HG02678 (cell line): ENCODE results near the gene TF.
"Not testable (repeated sequence)": the region's sequence is repeated elsewhere in the genome, so short reads cannot be mapped to it uniquely, and the experiment has no call there.

ENCODE experiments used
- ATAC-seq: cut with Tn5 transposase; IDR thresholded peaks from one replicate; pipeline ENCODE4 v1.9.1; 2021; ENCODE audit warnings: mild to moderate bottlenecking, moderate library complexity; ENCODE audit not compliant: unreplicated experiment

Gene TF

DNA sequence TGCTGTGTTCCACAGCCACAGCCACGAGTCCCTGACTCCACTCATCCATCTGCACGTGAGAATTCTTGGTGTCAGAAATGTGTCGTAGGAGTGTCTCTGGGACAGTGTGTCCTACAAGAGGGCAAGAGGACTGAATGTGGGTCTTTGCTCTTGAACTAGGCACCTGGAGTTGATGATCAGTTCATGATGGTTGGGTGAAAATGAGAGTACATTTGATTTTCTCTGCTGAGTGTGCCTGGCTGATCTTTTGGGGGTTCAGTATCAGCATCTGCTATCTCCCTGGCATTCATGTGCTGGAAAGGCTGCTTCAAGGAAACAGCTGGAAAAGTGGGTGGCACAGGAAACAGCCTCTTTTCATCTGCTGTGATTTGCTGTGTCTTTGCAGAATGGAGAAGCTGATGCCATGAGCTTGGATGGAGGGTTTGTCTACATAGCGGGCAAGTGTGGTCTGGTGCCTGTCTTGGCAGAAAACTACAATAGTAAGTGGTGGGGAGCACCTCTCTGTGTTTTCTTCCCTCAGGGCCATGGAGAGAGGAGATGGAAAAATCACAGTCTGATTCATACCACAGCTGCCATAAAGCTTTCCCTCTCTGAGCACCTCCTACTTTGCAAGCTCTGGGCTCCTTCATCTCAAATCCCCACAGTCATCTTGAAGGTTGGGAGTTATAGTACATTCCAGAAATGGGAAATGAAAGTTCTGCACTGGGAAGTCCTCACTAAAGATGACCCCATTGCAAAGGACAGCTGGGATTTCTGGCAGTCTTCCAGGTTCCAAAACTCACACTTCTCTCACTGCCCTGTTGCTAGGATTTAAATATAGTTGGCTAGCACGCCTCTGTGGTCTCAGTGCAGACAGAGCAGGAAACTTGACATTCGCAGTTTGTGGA, 17.8 kb downstream of the TF start:
- no peak for ATAC-seq

DNA sequence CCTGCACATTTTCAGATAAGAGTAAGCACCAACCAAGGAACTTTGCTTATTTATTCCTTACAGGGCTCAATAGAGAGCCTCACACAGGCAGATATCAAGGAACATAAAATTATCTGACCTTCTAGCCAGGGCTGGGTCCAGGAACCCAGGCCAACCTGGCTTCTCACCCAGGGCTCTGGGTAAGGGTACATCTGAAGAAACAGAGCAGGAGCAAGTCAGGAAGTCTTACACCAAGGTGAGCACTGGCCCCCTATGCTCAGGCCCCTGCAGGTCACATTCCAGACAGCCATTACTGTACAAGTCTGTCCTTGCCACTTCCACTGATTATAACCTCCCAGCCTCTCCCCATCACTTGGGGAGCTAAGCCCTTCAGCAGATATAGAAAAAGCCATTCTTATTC, 19.1 kb downstream of the TF start:
- ATAC-seq = no peak

DNA sequence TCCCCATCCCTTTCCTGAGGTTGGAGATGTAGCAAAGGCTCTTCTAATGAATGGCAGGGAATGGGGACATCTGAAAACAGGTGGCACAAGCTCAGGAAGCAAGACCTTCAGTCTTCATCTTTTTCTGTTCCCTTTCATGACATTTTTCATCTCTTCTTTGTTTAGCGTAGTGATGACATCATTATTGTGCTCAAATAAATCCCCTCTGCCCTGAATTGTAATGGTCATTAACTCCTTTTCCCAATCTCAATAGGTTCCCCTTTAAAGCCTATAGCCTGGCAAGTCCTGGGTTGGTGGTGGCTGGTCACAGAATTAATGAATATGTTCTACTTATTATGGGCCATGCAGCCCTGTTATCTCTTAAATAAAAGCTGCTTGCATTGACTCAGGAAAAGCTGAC, 21.4 kb downstream of the TF start:
- no peak for ATAC-seq

DNA sequence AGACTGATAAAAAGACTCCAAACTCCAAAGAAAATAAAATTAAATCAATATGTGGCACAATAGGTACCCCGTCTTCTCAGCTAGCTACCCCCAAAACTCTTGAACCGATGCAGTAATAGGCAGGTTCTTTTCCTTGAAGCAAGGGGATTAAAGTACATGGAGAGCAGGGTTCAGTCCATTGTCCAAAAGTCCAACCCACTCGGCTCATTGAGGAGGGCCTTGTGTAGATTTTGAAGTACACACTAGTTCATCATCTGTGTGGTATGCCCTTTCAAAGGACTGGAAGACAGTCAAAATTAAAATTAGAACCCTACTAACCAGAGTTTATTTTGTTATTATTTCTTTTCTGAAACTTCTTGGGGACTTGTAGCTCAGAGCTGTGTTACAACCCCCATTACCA, 23.3 kb downstream of the TF start:
- ATAC-seq = no peak

DNA sequence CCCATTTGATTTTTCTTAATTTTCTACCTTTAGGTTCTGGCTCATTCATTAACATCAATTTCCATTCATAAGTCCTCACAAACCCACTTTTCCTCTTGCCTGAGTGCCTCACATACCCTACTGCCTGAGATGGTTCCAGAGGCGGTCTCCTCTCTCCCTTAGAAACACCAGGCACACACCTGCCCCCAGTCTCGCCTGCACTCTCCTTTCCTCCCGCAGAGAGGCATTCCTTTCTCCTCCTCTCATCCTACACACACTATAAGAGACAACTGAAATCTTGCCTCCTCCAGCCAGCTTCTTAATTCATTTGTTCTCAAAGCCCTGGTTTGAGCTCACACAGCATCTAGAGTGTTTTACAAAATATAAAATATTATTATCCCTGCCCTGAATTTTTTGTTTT, 27.5 kb downstream of the TF start:
- no peak for ATAC-seq

DNA sequence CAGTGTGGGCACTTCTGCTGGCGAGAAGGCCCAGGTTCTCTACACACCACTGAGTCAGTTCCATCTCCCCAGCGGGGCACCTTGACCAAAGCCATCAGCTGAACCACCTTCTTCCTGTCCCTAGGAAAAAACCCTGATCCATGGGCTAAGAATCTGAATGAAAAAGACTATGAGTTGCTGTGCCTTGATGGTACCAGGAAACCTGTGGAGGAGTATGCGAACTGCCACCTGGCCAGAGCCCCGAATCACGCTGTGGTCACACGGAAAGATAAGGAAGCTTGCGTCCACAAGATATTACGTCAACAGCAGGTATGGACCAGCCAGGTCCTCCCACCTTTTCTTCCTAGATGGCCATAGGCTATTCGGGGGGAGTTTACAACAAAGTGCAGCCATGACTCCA, 29.1 kb downstream of the TF start:
- no peak for ATAC-seq

DNA sequence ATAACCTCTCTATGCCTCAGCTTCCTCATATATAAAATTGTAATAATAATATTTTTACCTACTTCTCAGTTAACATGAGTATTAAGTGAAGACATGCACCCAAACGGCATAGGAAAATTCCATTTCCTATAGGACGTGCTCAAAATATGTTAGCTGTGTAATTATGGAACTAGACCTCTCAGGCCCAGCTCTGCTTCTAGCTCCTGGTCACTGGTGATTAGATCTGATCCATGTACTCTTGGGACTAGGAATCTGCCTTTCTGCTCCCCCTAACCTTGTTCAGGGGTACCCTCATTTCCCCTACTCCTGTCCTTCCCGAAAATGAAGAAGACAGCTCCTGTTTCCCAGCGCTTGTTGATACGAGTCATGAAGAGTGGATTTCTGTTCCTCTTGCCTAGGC, 29.6 kb downstream of the TF start:
- ATAC-seq = no peak

DNA sequence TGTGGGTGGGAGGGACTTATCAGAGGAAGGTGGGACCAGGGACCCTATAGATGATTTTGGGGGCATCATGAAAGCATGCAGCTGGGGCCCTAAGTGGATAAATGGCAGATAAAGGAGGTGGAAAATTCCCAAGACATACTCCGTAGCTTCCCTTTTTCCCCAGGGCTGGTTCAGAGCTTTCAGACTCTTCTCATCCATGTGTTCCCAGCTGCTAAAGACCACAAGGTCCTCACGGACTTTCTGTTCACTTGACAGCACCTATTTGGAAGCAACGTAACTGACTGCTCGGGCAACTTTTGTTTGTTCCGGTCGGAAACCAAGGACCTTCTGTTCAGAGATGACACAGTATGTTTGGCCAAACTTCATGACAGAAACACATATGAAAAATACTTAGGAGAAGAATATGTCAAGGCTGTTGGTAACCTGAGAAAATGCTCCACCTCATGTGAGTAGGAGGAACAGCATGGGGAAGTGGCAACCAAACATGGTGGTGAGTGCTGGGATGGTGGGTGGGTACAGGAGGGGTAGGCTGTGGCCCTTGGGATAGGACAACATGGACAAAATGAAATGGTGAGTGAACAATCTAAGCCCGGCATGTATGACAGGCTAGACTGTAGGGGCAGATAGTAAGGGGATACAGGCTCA, 30.7 kb downstream of the TF start:
- ATAC-seq = no peak

DNA sequence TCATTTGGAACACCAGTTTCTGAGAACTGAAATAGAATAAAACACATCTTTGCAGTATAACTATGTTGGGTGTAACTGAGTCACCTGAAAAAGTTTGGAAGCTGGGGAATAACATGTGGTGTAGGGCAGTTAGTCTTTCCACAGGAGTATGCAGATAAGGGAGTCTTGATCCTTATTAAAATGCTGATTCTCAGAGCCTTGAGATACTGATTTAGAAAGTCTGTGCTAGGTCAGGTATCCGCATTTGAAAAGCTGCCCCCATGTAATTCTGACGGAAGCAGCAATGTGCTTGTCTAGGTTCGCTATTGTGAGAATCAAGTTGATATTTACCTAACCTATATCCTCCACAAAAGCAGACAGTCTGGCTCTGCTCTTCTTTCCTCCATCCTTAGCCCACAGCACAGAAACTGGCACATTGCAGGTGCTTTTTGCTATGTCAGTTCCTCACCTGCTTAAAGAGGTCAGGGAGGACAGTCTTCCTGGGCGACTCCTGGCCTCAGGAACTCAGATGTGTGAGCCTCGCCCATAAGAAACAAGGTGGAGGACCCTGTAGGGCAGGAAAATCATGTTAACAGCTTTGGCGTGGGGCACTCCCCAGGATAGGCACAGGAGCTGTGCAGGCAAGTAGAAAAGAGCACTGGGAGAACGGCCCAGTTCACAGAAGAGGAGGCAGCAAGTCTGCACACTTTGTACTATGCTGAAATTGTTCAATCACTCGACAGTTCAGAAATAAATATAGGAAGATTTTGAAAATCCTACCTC, 31.8 kb downstream of the TF start:
- no peak for ATAC-seq

DNA sequence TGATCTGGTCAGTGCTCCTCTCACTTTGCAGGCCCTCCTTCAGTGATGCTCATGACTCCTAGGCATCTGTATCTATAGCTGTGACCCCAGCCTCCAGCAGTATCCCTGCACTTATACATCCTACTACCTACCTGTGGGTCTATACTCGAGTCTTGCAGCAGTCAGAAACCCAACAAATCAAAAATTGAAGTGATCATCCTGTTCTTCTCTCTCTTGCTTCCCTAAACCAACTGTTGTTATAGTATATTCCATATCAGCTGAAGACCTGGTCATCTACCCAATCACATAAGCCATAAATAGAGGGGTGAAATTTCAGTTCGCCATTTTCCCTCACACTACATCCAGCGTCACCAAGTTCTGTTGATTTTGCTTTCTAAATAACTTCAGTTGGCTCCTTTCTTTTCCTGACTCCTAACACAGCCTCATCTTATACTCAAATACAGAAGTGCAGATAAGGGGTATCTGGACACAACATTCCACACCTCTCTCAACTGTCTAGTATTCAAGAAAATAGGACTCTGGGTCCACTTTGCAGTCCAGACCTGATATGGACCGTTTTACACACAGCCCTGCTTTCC, 33.5 kb downstream of the TF start:
- no peak for ATAC-seq

DNA sequence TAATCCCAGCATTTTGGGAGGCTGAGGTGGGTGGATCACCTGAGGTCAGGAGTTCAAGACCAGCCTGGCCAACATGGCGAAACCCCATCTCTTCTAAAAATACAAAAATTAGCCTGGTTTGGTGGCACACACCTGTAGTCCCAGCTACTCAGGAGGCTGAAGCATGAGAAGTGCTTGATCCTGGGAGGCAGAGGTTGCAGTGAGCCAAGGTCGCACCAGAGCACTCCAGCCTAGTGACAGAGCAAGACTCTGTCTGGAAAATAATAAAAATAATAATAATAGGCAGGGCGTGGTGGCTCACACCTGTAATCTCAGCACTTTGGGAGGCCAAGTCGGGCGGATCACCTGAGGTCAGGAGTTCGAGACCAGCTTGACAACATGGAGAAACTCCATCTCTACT, 34.6 kb downstream of the TF start:
- ATAC-seq = not testable (repeated sequence)

DNA sequence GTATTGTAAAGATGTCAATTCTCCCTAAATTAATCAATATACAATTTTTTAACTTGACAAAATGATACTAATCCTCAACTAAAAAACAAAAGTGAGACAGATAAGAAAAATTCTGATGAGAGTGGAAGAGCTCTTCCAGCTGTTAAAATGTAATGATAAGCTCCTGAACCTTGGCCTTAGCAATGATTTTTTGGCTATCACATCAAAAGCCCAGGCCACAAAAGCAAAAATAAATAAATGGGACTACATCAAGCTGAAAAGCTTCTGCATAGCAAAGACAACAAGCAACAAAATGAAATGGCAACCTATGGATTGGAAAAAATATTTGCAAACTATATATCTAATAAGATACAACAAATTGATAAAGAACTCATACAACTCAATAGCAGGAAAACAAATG, 35.4 kb downstream of the TF start:
- ATAC-seq = no peak

DNA sequence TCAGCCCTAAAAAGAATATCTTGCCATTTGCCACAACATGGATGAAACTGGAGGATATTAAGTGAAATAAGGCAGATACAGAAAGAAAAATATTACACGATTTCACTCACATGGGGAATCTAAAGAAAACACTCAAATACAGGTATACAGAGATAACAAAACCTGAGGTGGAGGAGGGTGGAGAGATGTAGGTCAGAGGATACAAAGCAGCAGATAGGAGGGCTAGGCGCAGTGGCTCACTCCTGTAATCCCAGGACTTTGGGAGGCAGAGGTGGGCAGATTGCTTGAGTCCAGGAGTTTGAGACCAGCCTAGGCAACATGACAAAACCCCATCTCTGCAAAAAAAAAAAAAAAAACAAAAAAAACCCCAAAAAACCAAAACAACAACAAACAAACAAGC, 36.3 kb downstream of the TF start:
- ATAC-seq = no peak

DNA sequence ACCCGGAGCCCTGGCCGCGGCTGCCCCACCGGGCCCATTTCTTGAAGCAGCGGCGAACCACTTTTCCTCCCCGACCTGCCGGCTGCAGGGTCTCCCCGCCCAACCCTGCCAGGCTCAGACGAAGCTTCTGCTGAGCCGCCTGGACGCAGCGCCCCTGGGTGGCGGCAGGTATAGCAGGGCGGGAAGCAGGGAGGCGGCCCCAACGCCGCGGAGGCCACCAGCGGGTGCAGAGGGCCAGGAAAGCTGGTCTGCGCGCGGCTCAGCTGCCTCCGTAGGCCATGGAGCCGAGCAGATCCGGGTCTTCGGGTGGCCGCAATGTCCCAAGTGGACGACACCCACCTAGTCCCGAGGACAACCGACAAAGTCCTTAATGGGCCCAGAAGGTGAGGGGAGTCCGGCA, 37.6 kb downstream of the TF start:
- ATAC-seq = no peak

DNA sequence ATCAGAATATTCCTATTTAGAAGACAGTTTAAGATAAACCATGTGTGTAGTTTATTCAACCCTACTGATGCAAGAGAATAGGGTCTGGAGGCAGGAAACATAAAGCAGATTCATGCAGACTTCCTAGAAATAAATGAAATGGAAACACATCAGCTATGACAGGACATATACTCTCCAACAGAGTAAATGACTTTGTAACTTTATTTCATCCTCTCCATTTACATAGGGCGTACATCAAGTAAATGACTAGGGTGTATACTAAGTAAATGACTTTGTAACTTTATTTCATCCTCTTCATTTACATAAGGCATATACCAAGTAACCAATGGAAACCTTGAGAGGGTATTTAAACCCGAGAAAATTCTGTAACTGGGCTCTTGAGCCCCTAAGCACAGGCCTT, 41.8 kb downstream of the TF start:
- ATAC-seq = no peak

DNA sequence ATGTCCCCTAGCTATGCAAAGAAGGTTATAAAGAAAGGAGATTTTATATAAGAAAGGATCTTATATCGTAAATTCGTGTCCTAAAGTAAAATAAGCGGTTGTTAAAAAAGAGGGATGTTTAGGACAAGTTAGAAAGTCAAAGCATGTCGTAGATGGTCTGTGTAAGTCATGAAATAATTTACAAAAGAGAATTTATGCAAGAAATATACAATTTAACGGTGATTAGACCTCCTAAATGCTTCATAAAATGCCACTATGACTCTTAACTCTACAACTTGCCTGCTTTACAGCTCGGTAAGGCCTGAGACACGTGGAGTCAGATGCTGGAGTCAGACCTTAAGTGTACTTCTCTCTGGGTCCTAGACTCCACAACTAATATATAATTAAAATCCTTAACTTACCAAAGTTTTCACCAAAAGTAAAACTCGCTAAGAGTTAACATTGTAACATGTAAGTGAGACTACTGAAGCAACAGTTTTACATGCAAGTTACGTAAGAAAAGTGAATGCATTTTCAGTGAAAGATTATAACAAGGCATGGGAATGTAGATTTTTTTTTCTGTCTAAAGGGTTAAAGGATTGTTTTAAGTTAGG, 46.1 kb downstream of the TF start:
- ATAC-seq = no peak

DNA sequence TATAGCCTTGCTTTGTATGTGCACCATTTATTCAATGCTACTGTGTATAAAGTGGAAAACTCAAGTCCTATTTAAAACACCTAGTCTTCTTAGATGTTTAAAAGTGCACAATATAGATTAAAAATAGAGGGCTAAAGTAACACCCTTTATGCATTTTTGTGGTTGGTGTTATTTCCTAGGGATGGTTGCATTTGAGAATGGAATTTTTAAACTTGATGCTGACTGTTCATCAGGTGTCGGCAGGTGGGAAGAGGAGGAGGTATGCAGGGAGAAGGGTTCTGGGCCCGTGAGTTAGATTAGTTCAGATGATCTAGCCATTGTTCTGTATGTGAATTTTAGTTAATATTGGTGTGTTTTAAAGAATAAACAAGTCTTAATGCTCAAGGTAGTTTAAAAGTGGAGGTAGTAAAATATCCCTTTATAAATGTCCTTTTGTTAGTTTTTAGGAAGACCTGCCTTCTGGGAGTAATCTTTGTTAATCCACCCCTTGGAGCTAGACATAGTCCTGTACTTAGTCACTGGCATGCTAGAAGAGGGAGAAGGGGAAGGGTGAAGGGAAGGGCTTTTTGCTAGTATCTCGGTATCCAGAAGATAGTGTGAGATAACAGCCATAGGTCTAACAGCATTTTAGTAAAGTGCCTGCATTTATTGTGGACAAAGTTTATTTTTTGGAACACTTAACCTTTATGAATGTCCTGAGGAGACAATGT, 51.4 kb downstream of the TF start:
- ATAC-seq = no peak

DNA sequence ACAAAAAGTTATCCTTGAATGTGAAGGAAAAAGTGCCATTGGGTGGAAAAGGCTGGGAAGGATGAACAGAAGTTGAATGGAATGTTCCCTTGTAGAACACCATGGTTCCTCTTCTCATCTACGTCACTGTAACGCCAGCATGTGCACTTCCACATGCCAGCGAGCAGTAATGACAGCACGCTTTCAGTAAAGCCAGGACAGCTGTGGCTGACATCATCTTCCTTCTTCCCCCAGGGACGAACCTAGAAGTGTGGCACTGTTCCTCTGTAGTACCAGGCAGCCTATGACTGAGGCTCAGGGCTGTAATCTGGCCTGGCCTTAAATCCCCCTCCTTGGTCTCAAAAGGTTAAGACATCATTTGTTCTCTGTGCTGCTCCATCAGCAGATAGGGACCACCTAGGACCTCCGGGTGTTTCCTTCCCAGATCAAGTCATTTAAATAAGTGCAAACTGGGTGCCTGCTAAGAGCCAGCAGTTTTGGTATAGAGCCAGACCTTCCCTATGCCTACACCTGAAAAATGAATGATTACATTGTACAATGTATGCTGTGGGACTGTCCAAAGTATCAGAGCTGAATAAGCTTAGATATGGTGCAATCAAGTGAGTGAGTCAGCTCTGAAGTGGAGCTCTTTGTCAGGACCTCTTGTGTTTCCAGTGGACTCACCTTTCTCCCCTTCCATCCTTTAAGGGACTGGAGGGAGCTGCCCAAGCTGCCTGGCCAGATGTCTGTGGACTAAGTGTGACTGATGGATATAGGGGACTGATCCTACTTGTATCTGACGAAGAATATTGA, 53.8 kb downstream of the TF start:
- no peak for ATAC-seq

DNA sequence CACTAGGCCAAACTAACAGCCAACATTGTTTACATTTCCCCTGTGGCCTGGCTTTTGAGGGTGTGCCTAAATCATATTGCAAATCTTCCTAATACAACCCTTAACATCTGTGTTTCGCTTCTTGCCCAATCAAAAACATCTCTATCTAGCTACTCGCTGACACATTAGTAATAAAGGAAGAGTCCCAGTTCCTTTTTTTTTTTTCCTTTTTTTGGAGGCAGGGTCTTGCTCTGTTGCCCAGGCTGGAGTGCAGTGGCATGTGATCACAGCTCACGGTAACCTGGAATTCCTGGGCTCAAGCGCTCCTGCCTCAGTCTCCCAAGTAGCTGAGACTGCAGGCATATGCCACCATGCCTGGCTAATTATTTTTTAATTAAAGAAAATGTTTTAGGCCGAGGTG, 57.3 kb downstream of the TF start:
- ATAC-seq = no peak

DNA sequence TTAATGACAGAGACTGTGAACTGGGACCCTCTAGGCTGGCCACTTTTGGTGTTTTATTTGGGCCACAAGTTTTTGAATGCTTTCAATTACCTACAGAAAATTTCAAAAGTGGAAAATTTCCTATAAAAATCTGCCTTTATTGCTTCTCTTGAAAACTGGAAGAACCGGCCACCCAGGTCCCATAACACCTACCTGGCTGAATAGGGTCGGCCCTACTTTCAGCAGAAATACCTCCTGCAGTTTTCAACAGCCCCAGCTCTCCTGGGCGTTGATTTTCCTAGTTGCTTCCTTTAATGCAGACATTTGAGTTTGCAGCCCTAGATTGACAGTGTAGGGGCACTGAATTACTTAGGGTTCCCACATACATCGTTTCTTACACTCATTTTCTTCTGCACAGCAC, 58.7 kb downstream of the TF start:
- ATAC-seq = no peak
